GM19239 (cell line): Measurements from ENCODE around the gene FUT4.
"Not testable (repeated sequence)": the region's sequence is repeated elsewhere in the genome, so short reads cannot be mapped to it uniquely, and the experiment has no call there.

Source experiments
- DNase-seq: peaks from one replicate; pipeline ENCODE4 v3.0.0; 2011; ENCODE audit warnings: low spot score; ENCODE audit not compliant: insufficient read length
- FAIRE-seq: peaks from 2 replicates; lab custom pipeline; 2011; peaks lifted over from hg19 to GRCh38; lab: Jason Lieb, UNC

FUT4 gene

GRCh38 chr11:94543695-94544645 is at the start of gene FUT4:
FUT4 (plus strand) TSS chr11:94543921; CDS start chr11:94544134, 213 bp downstream.
- FAIRE-seq (peak; percentile 91), DNase-seq (peak; percentile 83)

DNA sequence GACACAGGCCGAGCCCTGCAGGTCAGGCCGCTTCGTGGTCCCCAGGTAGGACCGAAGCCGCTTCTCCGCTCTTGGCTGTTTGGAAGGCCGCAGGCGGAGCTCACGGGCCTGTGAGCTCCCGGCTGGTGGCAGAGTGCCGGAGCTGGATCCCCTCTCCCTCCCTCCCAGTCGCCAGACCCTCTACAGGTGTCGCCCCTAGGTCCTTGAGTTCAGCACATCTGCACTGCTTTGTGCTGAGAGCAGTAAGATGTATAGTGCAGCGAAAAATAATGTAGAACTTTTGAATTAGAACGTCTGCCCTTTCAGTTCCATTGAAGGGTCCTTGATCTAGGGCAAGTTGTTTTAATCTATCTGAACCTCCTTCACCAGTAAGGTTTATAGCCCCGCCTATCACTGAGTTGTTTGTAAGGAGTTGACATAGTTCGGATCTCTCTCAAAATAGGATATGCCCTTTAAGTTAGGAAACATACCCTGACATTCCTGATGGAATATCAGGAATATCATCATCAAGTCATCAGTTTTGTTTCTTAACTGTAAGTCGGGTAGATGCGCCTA is 49.5 kb upstream of the FUT4 start:
- FAIRE-seq (no peak), DNase-seq (no peak)

- no peak for FAIRE-seq
- no peak for DNase-seq
Observed at GRCh38 chr11:94500181-94500580, 43.5 kb upstream of the FUT4 start.

DNA sequence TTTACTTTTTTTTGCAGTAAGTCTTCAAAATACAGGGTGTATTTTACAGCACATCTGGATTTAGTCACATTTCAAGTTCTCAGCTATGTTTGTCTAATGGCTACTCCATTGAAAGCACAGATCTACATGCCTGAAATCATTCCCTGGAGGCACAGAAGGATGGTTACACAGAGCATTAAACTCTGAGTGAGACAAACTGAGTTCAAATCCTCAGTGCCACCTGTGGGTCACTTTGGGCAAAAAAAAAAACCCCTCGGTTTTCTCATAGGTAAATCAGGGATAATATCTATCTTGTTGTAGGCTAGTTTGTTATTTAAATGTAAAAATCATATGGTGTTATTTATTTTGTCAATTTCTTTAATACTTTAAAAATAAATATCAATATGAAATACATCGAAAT is 42.2 kb upstream of the FUT4 start:
- DNase-seq (no peak), FAIRE-seq (no peak)

- DNase-seq: no peak
- peak; percentile 72 for FAIRE-seq
Observed at GRCh38 chr11:94504689-94505293, 38.9 kb upstream of the FUT4 start.

DNA sequence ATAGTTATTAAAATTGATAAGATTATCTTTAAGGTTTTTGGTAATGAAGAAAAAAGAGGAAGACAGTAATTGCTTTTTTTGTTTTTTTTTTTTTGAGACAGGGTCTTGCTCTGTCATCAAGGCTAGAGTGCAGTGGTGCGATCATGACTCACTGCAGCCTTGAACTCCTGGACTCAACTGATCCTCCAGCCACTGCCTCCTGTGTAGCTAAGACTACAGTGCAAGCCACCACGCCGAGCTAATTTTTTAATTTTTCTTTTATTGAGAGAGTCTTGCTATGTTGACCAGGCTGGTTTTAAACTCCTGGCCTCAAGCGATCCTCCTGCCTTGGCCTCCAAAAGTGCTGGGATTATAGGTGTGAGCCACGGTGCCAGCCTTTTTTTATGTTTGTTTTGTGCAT is 37.2 kb upstream of the FUT4 start:
- not testable (repeated sequence) for DNase-seq, FAIRE-seq

DNA sequence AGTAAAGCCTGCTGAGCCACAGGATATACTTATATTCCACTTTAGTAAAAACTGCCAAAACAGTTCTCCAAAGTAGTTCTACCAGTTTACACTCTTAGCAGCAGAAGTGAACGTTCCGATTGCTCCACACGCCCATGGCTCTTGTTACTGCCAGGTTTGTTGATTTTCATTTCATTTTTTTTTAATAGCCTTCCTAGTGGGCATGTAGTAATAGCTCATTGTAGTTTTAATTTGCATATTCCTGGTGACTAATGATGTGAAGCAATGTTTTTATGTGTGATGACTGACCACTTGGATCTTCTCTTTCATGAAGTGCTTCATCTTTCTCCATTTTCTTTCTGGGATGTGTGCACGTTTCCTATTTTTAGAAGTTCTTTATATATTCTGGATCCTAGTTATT is 36.2 kb upstream of the FUT4 start:
- DNase-seq: no peak

DNA sequence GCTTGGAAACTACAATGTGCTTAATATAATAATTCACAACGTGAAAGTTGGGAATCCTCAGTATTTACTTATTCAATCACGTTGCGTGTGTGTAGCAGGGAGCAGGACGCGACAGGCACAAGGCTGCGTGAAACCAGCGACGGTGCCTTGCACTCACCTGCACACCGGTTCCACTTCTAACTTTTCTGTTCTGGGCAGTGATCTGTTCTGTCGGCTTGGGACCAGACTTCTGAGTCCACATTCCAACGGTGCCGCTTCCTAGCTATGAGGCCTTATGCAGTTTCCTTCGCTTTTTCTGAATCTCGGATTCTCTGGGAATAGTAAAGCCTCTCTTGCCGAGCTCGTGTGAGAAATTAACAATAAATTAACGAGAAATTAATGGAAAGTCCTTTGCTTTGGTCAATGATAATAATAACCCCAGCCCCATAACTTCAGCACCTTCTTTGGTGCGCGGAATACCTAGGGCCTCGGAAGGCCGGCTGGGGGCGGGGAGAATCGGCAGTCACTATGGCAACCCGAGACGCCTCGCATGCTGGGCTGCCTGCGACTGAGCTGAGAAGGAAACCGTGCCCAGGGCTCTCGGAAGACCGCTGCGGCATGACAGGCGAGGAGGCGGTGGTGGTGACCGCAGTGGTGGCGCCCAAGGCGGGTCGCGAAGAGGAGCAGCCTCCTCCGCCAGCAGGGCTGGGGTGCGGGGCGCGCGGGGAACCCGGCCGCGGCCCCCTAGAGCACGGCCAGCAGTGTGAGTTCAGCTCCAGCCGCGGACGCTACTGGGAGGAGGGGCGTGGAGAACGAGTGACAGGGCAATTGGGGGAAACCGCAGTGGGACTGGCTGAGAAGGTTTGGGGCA is 31.6 kb upstream of the FUT4 start, which contains the start of gene C11orf97:
C11orf97 (plus strand) TSS at position 530 of the 850 bp plus-strand sequence; CDS start at position 598, 68 bp downstream.
- DNase-seq (peak; percentile 36), FAIRE-seq (peak; percentile 90)

More for the DNA sequence above, 36.2 kb upstream of the FUT4 start:
- no peak for FAIRE-seq

GRCh38 chr11:94513091-94513490 is 30.6 kb upstream of the FUT4 start:
- FAIRE-seq (peak; percentile 67), DNase-seq (no peak)

- FAIRE-seq (no peak), DNase-seq (no peak)
Observed at GRCh38 chr11:94515398-94515797, 28.3 kb upstream of the FUT4 start.

DNA sequence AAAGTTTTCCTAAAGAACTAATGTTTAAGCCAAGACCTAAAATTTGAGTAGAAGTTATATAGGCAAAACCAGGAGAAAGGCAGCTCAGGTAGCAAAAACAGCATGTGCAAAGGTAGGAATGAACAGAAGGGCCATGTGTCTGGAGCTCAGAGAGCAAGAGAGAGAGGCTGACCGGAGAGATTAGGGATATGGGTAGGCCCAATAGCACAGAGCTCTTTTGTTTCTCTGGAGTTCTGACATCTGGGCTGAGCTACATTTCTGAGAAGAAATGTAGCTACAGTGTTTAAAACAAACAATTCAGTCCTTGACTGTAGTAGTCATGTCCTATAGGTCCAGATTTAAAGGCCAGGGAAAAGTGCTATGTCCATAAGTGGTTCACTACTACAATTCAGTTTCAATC is 27.0 kb upstream of the FUT4 start:
- DNase-seq: no peak
- no peak for FAIRE-seq

DNA sequence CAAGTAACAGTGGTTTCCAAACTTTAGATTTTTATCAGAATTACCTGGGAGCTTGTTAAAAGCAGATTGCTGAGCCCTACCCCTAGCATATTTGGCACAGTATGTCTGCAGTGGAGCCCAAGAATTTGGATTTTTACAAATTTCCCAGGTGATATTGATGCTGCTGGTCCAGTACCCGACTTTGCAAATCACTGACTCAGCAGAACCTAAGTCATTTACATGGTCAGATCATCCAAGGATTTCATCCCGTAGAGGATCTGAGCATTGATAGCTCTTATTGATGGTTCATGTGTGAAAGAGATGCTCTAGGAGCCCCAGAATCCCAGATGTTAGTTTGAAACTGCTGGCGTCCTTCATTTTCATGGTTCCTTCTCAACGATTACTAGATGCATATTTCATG is 25.4 kb upstream of the FUT4 start:
- DNase-seq (no peak), FAIRE-seq (no peak)

DNA sequence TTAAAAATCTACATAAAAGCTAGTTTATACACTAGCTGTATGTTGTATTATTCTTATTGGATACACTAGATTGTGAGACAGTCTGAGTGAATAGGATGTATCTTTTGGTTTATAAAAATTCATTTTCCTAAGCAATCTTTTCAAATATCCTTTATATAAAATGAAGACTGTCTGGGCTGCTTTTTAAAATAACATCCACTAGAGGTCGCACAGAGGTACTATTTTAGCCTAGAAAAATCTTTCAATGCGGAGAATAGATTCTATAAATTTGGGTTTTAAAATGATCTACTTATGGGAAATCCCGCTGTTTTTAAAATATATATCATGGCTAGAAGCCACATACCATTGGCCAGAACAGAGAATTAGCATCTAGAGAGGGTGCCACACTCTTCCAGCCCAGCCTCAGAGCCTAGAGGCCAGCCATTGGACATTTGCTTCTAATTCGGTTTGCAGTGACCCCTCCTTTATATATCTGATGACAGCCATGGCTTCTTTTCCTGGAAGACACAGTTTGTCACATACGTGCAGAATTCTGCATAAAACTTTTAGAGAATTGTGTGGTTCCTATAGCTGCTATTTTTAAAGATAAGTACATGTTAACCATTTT is 24.1 kb upstream of the FUT4 start:
- FAIRE-seq (peak; percentile 64), DNase-seq (no peak)

DNA sequence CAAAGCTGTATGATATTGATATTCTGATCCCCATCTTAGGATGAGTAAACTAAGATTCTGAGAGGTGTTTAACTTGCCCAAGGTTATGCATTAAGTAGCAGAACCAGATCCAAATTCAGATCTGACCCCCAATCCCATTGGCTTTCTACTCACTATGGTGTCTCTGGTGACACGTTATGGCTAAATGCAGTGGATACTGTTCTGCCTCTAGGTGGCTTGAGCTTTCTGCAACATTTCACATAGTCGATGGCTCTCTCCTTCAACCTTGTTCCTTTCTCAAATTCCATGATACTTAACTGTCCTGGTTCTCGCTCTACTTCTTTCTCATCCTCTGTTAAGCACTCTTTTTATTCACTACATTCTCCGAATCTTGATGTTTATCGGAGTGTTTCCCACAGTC is 22.0 kb upstream of the FUT4 start:
- peak; percentile 62 for FAIRE-seq

GRCh38 chr11:94524341-94524740 is 19.4 kb upstream of the FUT4 start:
- no peak for FAIRE-seq
- no peak for DNase-seq

More for the DNA sequence above, 22.0 kb upstream of the FUT4 start:
- DNase-seq: no peak

DNA sequence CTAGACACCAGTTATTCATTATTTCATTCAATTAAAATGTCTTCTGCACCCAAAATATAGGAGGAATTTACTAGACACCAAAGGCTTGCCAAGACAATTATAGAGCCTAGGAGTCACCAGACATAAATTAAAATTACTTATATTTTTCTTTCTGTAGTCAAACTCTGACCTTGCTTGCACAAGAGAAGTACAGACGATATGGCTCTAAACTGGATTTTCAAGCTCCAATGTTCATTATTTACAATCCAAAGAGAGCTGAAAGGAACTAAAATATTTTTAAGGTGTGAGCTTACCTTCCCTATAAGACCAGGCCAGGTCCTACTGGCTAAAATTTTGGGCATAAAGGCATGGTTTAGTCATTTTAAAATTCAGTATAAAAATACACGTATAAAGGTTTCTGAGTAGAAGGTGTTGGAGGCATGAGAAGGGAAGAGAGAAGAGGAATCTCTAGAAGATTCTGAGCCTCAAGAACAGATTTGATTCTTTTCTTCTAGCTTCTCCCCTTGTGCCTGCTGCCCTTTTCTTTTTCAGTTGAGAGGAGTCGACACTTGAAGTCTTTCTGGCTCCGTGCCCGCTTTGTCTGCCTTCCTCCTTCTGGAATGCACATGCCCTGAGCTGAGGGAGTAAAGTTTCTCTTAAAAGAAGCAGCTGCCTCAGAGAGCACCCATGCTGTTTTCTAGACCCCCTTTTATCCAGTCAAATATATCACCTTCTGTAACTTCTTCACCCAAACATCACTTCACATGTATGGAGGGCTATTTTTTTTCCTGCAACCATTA is 18.0 kb upstream of the FUT4 start:
- DNase-seq: no peak
- no peak for FAIRE-seq

DNA sequence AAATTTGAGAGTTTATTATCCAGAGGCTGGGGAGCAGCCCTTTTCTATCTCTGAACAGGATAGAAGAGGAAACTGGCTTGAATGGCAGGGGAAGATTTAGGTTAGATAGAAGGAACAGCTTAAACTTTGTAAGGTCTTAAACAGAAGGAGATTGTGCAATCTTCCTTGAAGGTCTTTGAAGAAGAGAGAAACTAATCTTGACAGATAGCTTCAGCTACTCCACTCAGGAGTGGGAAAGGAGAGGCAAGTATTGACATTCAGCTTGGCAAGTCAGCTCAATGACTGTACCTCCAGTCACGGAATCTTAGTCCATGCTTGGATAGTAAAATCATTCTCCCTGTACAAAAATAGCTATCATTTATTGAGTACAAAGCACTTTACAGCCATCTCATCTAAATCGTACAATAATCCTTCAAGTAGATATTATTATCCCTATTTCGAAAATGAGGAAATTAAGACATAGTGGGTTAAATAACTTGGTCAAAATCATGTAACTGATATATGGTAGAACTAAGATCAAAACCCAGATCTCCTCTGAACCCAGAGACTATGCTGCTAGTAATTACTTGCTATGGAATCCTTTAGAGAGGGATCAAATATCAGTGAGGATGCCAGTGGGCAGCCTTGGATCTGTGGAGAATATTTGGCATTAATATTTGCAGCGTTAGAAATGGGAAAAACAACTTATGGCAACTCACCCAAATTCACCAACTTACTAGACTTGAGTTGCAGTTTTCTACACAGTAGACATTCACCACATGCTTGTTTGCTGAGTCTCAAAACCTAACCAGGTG is 16.9 kb upstream of the FUT4 start:
- FAIRE-seq (peak; percentile 14), DNase-seq (no peak)

DNA sequence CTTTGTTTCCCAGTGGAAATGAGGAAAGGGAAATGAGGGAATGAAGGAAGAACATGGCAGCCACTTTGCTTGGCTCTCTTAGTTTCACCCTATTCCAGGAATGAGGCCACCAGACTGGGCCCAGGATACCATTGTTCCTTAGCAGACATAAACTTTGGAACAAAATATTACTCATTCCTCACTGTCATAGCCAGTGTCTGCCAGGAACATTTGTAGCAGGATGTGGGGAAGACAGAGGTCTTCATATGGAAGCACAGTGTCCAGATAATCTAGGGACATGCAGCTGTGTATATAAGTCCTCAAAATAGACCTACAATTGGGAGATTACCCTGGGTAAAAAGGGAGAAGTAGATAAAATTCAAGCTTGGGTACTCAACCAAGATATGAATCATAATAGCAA is 15.2 kb upstream of the FUT4 start:
- FAIRE-seq (no peak), DNase-seq (no peak)
